Activated CD4-positive, alpha-beta T cell treated with anti-CD3 and anti-CD28 coated beads, Interleukin-10, Interleukin-2, amounts not matched to agents 100 ng/mL and 50 ng/mL, durations not matched to agents 16 hours and 8 hours (primary cell): Measurements from ENCODE around the gene SYNJ2.
"Not testable (repeated sequence)": the region's sequence is repeated elsewhere in the genome, so short reads cannot be mapped to it uniquely, and the experiment has no call there.

Experiments
- DNase-seq: peaks from one replicate; pipeline ENCODE4 v3.0.0-alpha.2; 2020

The SYNJ2 gene

DNA sequence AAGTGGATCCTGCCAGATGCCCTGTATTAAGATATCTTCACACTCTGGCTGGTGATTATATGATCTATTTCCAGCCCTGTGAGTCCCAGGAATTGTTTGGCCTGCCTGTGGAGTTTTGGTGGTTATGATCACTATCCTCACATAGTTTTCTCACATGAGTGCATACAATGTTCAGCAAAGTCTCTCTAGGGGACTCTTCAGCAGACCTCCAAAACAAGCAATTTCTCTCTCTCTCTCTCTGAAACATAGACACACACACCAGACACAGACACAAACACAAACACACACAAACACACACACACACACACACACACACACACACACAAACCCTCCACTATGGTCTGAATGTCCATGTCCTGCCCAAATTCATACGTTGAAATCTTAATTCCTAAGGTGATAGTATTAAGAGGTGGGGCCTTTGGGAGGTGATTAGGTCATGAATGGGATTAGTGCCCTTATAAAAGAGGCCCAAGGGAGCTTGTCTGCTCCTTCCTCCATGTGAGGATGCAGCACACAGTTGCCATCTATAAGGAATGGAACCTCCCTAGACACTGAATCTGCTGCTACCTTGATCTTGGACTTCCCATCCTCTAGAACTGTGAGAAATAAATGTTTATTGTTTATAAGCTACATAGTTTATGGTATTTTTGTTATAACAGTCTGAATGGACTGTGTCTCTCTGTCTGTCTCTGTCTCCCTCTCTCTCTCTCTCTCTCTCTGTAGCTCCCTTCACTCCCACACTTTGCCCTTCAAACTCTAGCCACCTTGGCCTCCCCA, 22.0 kb upstream of the SYNJ2 start:
- no peak for DNase-seq

- no peak for DNase-seq
Measured at GRCh38 chr6:157961153-157961831, 20.4 kb upstream of the SYNJ2 start.

DNA sequence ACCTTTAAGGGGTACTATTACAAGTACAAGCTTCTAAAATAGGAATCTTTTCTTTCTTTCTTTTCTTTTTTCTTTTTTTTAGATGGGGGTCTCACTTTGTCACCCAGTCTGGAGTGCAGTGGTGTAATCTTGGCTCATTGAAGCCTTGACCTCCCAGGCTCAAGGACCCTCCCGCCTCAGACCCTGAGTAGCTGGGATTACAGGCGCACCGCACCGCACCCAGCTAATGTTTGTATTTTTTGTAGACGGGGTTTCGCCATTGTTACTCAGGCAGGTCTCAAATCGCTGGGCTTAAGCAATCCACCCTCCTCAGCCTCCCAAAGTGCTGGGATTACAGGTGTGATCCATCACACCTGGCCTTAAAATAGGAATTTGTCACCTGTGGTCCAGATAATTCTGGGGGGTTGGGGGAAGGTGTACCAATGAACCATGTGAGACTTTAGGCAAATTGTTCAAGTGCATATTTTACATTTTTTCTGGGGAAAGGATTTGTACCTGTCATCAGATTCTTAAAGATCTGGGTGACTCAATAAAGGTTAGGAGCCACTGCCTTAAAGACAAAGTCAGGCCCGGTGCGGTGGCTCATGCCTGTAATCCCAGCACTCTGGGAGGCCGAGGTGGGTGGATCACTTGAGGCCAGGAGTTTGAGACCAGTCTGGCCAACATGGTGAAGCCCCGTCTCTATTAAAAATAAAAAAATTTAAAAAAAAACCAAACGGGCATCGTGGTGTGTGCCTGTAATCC, 19.7 kb upstream of the SYNJ2 start:
- DNase-seq = no peak

GRCh38 chr6:157962601-157963302, 18.9 kb upstream of the SYNJ2 start:
- DNase-seq = peak; percentile 45

DNA sequence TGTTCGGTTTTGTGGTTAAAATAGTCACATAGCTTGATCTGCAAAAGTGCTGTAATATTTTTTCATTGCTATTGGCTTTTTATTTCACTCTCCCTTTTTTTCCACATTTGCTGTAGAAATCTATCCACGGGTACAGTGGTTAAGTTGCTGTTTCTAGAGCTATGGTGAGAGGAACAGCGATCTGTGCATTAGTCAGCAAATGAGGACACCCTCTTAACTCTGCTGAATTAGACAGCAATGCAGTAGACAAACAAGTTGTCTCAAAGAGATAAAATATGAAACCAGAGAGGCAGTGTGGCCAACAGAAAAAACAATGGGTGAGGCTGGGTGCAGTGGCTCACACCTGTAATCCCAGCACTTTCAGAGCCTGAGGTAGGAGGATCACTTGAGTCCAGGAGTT, 17.6 kb upstream of the SYNJ2 start:
- DNase-seq = no peak

GRCh38 chr6:157965387-157965786, 16.3 kb upstream of the SYNJ2 start:
- no peak for DNase-seq

- DNase-seq = no peak
Measured at GRCh38 chr6:157966589-157966977, 15.1 kb upstream of the SYNJ2 start.

GRCh38 chr6:157967020-157967419, 14.6 kb upstream of the SYNJ2 start:
- no peak for DNase-seq

DNA sequence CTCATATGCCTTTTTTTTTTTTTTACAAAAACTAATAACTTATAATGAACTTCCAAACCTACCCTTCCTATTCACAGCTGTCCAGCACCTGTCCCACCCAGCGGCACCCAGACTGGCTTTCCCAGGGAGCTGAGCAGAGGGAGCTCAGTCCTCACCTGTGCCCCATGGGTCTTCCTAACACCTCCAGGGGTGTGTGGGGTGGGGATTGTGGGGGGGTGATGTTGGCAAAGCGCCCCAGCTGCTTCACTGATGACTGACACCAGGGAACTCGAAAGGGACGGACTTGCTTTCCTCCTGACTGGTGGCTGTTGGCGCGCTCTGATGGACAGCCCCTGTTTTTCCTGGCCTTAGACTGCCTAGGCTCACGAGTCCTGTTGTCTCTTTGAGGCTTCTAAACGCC, 14.2 kb upstream of the SYNJ2 start:
- DNase-seq = no peak

DNA sequence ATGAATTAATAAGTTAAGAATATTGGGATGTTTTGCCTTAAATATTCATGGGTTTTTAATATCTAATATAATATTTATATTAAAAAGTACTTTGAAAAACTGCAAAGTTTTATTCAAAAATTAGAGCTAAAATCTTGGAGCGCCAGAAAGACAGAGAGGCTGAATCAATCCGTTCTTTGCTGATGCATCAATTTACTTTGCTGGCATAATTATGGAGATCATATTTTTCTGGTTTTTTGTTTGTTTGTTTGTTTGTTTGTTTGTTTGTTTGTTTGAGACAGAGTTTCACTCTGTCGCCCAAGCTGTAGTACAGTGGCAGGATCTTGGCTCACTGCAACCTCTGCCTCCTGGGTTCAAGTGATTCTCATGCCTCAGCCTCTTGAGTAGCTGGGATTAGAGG, 9.5 kb upstream of the SYNJ2 start:
- not testable (repeated sequence) for DNase-seq

GRCh38 chr6:157974341-157974894, 7.2 kb upstream of the SYNJ2 start:
- no peak for DNase-seq

- no peak for DNase-seq
Measured at GRCh38 chr6:157974967-157975366, 6.7 kb upstream of the SYNJ2 start.

DNA sequence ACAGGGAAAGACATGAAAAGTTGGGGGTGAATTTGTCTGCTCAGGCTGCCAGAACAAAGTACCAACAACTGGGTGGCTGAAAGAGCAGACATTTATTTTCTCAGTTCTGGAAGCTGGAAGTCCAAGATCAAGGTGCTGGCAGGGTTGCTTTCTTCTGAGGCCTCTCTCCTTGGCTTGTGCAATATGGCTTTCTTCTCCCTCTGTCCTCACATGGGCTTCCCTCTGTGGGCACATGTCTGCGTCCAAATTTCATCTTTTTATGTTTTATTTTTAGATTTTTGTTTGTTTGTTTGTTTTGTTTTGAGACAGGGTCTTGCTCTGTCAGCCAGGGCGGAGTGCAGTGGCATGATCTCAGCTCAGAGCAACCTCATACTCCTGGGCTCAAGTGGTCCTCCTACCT, 6.2 kb upstream of the SYNJ2 start:
- no peak for DNase-seq

DNA sequence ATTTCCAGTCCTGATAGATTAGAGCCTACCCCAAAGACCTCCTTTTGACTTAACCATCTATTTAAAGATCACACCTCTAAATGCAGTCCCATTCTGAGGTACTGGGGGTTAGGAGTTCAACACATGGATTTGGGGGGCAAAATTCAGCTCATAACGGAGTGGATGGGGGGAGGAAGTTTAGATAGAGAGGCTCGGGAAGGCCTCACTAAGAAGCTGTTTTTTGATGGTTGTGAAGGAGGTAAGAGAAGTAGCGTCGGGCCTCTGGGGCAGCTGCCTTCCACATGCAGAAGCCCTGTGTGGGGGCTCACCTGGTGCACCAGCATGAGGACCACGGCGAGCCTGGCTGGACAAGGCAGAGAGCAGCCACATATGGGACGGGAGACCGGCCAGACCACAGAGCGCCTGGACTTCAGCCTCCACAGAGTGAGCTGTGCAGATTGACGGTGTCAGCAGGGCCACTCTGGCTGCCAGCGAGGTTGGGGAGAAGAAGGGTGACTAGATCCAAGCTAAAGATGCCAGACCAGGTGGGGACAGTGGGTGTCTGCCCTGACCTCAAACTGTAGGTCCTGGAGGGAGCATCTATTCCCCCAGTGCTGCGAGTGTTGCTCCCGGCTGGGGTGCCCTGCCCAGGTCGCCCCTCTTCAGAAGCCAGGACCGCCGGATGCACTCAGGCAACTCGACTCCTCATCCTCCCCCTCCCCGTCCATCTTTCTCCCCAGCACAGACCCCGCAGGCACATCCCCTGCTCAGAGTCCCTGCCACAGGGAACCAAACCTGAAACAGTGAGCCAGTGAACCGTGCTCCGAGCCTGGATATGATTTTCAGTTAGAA, 5.1 kb upstream of the SYNJ2 start:
- DNase-seq = no peak

DNA sequence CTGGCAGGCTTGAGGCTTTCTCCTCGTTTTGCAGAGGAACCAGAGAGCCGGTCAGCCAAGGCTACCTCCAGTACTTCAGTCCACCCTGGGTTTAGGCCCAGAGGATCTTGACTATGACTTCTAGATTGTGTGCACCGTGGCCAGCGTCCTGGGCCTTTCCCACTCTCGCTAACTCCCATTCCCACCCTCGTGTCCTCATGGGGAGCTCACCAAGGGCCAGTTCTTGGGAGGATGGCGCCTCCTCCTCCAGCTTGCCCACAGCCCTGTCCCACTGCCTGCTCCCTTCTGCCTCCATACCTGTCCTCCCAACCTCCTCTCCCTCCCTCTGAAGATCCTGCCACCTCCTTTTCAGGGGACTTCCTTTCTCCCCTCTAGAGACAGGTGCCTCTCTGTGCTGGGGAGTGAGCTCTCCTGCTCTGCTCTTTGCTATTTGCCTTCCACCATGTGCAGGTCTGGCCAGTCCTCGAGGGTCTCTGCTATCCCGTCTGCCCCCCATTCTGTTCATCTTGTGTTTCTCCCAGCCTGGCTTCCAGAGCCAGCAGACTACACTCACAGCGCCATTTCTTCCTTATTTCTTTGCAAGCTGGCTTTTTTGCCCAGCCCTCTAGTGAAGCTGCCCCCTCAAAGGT, 4.4 kb upstream of the SYNJ2 start:
- DNase-seq = no peak

DNA sequence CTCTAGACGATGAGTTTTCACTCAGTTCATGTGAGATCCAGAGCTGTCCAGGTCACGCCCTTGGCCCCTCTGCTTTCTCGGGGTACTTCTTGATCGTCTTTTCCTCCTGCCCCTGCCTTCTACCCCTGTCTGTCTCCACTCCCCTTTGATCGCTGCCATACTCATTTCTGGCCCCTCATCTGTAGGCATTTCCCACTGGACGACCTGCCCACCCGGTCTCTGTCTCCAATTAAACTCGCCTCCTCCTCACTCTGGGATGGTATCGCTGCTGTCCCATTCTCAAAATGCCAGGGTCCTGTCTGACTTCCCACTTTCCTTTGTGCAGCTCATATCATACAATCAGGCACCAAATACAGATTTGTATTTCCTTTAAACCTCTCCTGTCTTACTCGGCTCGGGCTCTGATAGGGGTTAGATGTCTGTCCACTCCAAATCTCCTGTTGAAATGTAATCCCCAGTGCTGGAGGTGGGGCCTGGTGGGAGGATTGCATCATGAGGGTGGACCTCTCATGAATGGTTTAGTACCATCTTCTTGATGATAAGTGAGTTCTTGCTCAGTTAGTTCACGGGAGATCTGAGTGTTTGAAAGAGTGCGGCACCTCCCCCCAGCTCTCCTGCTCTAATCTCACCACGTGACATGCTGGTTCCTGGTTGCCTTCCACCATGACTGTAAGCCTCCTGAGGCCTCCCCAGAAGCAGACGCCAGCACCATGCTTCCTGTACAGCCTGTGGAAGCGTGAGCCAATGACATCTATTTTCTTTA, 3.5 kb upstream of the SYNJ2 start:
- DNase-seq = no peak

DNA sequence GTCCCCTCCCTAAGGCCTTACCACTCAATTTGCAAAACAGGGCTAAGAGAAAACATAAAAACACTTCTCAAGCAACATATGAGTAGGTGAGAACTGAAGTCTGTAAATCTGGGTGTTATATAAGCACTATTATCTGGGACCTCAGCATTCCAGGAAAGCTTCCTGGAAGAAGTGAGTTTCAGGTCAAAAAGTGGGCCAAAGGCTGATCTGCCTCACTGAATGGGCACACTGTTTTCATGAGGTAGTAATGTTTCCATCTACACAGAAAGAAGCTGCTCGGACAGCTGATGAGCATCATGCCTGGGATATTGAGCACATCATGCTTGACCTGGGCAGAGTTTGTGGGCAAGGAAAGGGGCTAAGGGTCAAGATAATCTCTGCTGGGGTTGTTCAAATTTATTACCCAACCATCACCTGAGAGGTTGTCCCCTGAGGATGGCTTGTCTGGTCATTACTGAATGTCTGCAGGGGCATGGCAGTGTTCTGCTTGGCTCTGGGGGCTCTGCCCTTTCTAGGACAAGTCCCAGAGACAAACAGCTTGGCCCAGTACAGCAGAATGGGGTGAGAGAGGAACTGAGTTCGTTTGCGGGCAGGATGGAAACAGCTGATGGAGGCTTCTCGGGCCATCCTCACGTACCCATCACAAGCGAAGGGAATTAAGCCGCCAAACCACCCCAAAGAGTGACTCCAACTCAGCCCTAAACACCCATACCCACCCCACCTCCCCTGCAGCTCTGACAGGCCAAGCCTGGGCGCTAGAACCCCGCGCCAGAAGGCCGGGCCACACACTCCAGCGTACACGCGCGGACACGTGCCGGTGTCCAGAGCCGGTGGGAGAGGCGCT, 1.2 kb upstream of the SYNJ2 start:
- DNase-seq = no peak

DNA sequence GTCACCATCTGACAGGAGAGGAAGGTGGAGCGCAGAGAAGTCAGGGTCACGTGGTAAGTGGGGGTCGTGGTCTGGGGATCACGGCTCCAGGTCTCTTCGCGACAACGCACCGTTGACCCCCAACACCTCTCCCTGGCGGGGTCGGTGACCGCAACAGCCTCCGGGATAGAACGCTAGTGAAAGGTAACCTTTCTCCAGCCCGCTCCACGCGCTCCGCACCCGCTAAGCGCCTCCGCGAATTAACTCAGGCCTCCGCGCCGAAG, 600 bp upstream of the SYNJ2 start:
- peak; percentile 17 for DNase-seq

GRCh38 chr6:157982102-157982562, 469 bp downstream of the SYNJ2 start:
- peak; percentile 44 for DNase-seq
